Measurements from ENCODE around the gene CACNB4. TPM values are rescaled to one million over a fixed set of nuclear protein-coding genes. Genes with fewer than 3 reads are reported as not detected.

Gene CACNB4
- total and polyA plus RNA-seq, 10 of the 15 experiments (the other 5 are each of a cell fraction or from before 2014, with no cell fraction given) = 2.0 to 21.6 (median 9.3) TPM

- no peak for TF ChIP-seq ZBTB4 (CRISPR knock-in tag; IDR thresholded peaks at IDR 0.05)
- TF ChIP-seq IRF3 (IDR thresholded peaks at IDR 0.05) = no peak
- no peak for TF ChIP-seq ZNF207 (IDR thresholded peaks at IDR 0.05; ENCODE audit: borderline replicate concordance)
- TF ChIP-seq MLLT1 (IDR thresholded peaks at IDR 0.05) = no peak
- TF ChIP-seq YBX1 (IDR thresholded peaks at IDR 0.05) = no peak
Measured at GRCh38 chr2:152089238-152089637, 9.6 kb downstream of the CACNB4 start (continued).

GRCh38 chr2:152088006-152088405, 10.8 kb downstream of the CACNB4 start:
- no peaks in the 10 kb centered on the region for H3K79me2 ChIP-seq (ENCODE audit: control insufficient read depth, insufficient read depth, low read length)
- ChIA-PET CTCF (no interaction called here), POLR2A (no interaction called here), SMC1A (ENCODE audit: uncharacterized antibody, unreplicated experiment) (no interaction called here), RAD21 (ENCODE audit: unreplicated experiment) (no interaction called here)
- no peaks in the 10 kb centered on the region; a peak in 1 of 4 replicates for H3K27me3 ChIP-seq (replicated peaks in 1 of 2; ENCODE audit: control insufficient read depth in 2 of 2, insufficient read depth in 2 of 2, low read length in 1 of 2)
- no peak overlapping the region for H3K4me2 ChIP-seq (ENCODE audit: control insufficient read depth, insufficient read depth)
- H3K4me3 ChIP-seq = no peak overlapping the region
- in situ Hi-C loops (cut with MboI) (no loop called here), intact Hi-C loops (cut with micrococcal nuclease; ENCODE audit: unreplicated experiment) (no loop called here)
- DNase-seq (ENCODE audit: low read depth, low spot score) (no peak), FAIRE-seq (no peak), ATAC-seq (no peak)
- TF ChIP-seq NFYB (IDR thresholded peaks at IDR 0.05; ENCODE audit: insufficient read depth, low read depth, low read length) (no peak), BCL3 (IDR thresholded peaks at IDR 0.05; ENCODE audit: borderline replicate concordance, insufficient read depth, low read depth, low read length, poor library complexity, severe bottlenecking) (no peak), RAD21 (IDR thresholded peaks at IDR 0.05; ENCODE audit: insufficient read depth, low read depth, low read length) (no peak), ZNF274 (IDR thresholded peaks at IDR 0.05; ENCODE audit: insufficient read depth, insufficient read length) (no peak), RCOR1 (conservative IDR thresholded peaks at IDR 0.05; ENCODE audit: low read depth, low read length) (no peak), MYC (IDR thresholded peaks at IDR 0.05; ENCODE audit: insufficient read depth, insufficient read length, insufficient replicate concordance, low read length, severe bottlenecking) (no peak), CTCF (IDR thresholded peaks at IDR 0.05 in 2 of 3, conservative IDR thresholded peaks at IDR 0.05 in 1 of 3; ENCODE audit: control insufficient read depth in 2 of 3, extremely low read depth in 1 of 3, insufficient read depth in 1 of 3, low read depth in 3 of 3, low read length in 3 of 3) (no peak), CREM (IDR thresholded peaks at IDR 0.05; ENCODE audit: low read depth) (no peak)
- no peaks in the 10 kb centered on the region for H3K9me3 ChIP-seq (replicated peaks; ENCODE audit: control insufficient read depth, insufficient read depth, low read length)
- 55% methylated on average over 3 of the region's 3 CpGs for WGBS (ENCODE audit: insufficient coverage, insufficient replicate concordance, low lambda C conversion rate, missing lambda C conversion rate)
- H3K36me3 ChIP-seq (ENCODE audit: control insufficient read depth in 2 of 2, insufficient read depth in 2 of 2, low read length in 1 of 2) = no peaks in the 10 kb centered on the region
- H2AFZ ChIP-seq (ENCODE audit: control insufficient read depth, low read depth, low read length) = no peak overlapping the region
- H3K27ac ChIP-seq (ENCODE audit: control insufficient read depth, insufficient read depth) = no peak overlapping the region
- no peaks in the 10 kb centered on the region for H3K4me1 ChIP-seq (ENCODE audit: control insufficient read depth, insufficient read depth, low read length)
- no TSS peak for BruUV-seq (replicated peaks)
- H3K9ac ChIP-seq (ENCODE audit: control insufficient read depth, insufficient read depth, low read length) = no peak overlapping the region
- no peaks in the 10 kb centered on the region for H4K20me1 ChIP-seq (ENCODE audit: control insufficient read depth, insufficient read depth)
